NCI-H524 (cell line): ENCODE measurements around the gene EDEM2.
A peak's percentile ranks its signal among the peaks of the same experiment; 100 is the strongest.
"Not testable (repeated sequence)": the region's sequence is repeated elsewhere in the genome, so short reads cannot be mapped to it uniquely, and the experiment has no call there.

ENCODE experiments used
- DNase-seq, 2 experiments: peaks; one replicate each; lab custom pipeline; 2025; lab: John Stamatoyannopoulos, UW

Gene EDEM2

GRCh38 chr20:35146920-35147574 is at the start of gene EDEM2:
Gene EDEM2 (minus strand): TSS chr20:35147336. CDS start chr20:35147258, 78 bp downstream.
- DNase-seq = peak; percentile 88 to 98

GRCh38 chr20:35196313-35196712 is 49.2 kb upstream of the EDEM2 start:
- no peak for DNase-seq

- not testable (repeated sequence) for DNase-seq
These were observed 46.1 kb upstream of the EDEM2 start for GRCh38 chr20:35193031-35193791.

- DNase-seq = no peak
These were observed 45.2 kb upstream of the EDEM2 start for GRCh38 chr20:35192118-35192872.

- DNase-seq = no peak
These were observed 44.4 kb upstream of the EDEM2 start for GRCh38 chr20:35191419-35192117.

GRCh38 chr20:35190556-35190955 is 43.4 kb upstream of the EDEM2 start:
- DNase-seq = no peak

GRCh38 chr20:35189223-35189622 is 42.1 kb upstream of the EDEM2 start:
- not testable (repeated sequence) for DNase-seq

GRCh38 chr20:35187584-35188190 is 40.6 kb upstream of the EDEM2 start:
- DNase-seq = no peak

GRCh38 chr20:35186691-35187289 is 39.7 kb upstream of the EDEM2 start:
- not testable (repeated sequence) for DNase-seq

- no peak for DNase-seq
These were observed 34.6 kb upstream of the EDEM2 start for GRCh38 chr20:35181731-35182130.

GRCh38 chr20:35180266-35180665 is 33.1 kb upstream of the EDEM2 start:
- DNase-seq = no peak

GRCh38 chr20:35179292-35180212 is 32.4 kb upstream of the EDEM2 start:
- no peak for DNase-seq

GRCh38 chr20:35176132-35176531 is 29.0 kb upstream of the EDEM2 start:
- DNase-seq = no peak

GRCh38 chr20:35174458-35175216 is 27.5 kb upstream of the EDEM2 start:
- DNase-seq = no peak

GRCh38 chr20:35173576-35174192 is 26.5 kb upstream of the EDEM2 start:
- DNase-seq = no peak

GRCh38 chr20:35172434-35172806 is 25.3 kb upstream of the EDEM2 start:
- DNase-seq = no peak

GRCh38 chr20:35171753-35172433 is 24.8 kb upstream of the EDEM2 start, which contains the start of gene PROCR:
Gene PROCR (plus strand): TSS chr20:35172072. CDS start chr20:35172155, 83 bp downstream.
- peak; percentile 74 to 78 for DNase-seq

GRCh38 chr20:35171438-35171752 is 24.3 kb upstream of the EDEM2 start:
- no peak for DNase-seq
